ENCODE measurements around the gene SPEF2.

SPEF2 gene

GRCh38 chr5:35618781-35619180, 1.1 kb downstream of the SPEF2 start:
- no peak for TF ChIP-seq EZH2 (IDR thresholded peaks at IDR 0.05; ENCODE audit: borderline replicate concordance, low read length)
- TF ChIP-seq, protein P1, sequence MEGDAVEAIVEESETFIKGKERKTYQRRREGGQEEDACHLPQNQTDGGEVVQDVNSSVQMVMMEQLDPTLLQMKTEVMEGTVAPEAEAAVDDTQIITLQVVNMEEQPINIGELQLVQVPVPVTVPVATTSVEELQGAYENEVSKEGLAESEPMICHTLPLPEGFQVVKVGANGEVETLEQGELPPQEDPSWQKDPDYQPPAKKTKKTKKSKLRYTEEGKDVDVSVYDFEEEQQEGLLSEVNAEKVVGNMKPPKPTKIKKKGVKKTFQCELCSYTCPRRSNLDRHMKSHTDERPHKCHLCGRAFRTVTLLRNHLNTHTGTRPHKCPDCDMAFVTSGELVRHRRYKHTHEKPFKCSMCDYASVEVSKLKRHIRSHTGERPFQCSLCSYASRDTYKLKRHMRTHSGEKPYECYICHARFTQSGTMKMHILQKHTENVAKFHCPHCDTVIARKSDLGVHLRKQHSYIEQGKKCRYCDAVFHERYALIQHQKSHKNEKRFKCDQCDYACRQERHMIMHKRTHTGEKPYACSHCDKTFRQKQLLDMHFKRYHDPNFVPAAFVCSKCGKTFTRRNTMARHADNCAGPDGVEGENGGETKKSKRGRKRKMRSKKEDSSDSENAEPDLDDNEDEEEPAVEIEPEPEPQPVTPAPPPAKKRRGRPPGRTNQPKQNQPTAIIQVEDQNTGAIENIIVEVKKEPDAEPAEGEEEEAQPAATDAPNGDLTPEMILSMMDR (IDR thresholded peaks at IDR 0.05; ENCODE audit: low read length), result no peak
- Histone ChIP-seq H3K4me3 (ENCODE audit: low read depth, low read length, poor library complexity, severe bottlenecking) (no peak overlapping the region), H3K4me2 (ENCODE audit: low read length) (no peak overlapping the region), H3K79me2 (ENCODE audit: insufficient read depth, low read length) (no peaks in the 10 kb centered on the region), H2AFZ (ENCODE audit: low read length) (no peak overlapping the region), H3K9me3 (ENCODE audit: low read length) (no peaks in the 10 kb centered on the region), H3K4me1 (ENCODE audit: insufficient read depth, low read length, severe bottlenecking) (no peaks in the 10 kb centered on the region), H3K27me3 (ENCODE audit: insufficient read depth, low read length) (no peaks in the 10 kb centered on the region), H3K27ac (ENCODE audit: low read depth, low read length, poor library complexity, severe bottlenecking) (no peak overlapping the region), H3K36me3 (ENCODE audit: insufficient read depth, low read length) (no peaks in the 10 kb centered on the region), H3K9ac (ENCODE audit: low read length) (no peak overlapping the region), H3K9me2 (ENCODE audit: low read depth, low read length) (no peaks in the 10 kb centered on the region), H3F3A (ENCODE audit: insufficient read depth, low read length) (no peaks in the 10 kb centered on the region), H4K20me1 (ENCODE audit: insufficient read depth, low read length) (no peaks in the 10 kb centered on the region)

DNA sequence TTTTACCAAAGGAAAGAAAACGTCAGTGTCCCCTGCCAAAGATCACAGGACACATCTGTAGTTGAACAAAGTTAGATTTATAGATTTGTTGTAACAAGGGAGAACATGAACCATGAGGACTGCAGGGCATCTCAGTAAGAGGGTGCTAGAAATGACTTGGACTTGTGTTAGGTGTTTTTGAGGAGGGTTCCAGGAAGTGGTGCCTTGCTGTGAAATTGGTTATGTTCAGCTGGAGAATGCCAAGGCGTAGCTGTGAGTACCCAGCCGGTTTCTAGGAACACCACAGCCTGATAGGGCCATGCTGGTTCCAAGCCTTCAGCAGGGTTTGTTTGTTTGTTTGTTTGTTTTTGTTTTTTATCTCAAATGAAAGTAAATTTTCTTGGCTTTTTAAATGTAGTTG, 5.3 kb downstream of the SPEF2 start:
- H3K36me3 ChIP-seq (ENCODE audit: insufficient read depth, low read length), result no peaks in the 10 kb centered on the region
- no peak overlapping the region for H3K27ac ChIP-seq (ENCODE audit: low read depth, low read length, poor library complexity, severe bottlenecking)
- H3K27me3 ChIP-seq (ENCODE audit: insufficient read depth, low read length), result 0 out of 2 replicates have a peak, but pooled peaks cover 3% of the 10 kb centered on the region
- H3K4me1 ChIP-seq (ENCODE audit: insufficient read depth, low read length, severe bottlenecking), result no peaks in the 10 kb centered on the region
- H3F3A ChIP-seq (ENCODE audit: insufficient read depth, low read length), result no peaks in the 10 kb centered on the region
- no peak overlapping the region for H3K4me3 ChIP-seq (ENCODE audit: low read depth, low read length, poor library complexity, severe bottlenecking)
- H4K20me1 ChIP-seq (ENCODE audit: insufficient read depth, low read length), result no peaks in the 10 kb centered on the region
- H3K9me2 ChIP-seq (ENCODE audit: low read depth, low read length), result no peaks in the 10 kb centered on the region
- H3K9me3 ChIP-seq (ENCODE audit: low read length), result no peaks in the 10 kb centered on the region
- TF ChIP-seq, protein P1 (IDR thresholded peaks at IDR 0.05; ENCODE audit: low read length), result no peak
- no peak for TF ChIP-seq EZH2 (IDR thresholded peaks at IDR 0.05; ENCODE audit: borderline replicate concordance, low read length)
- H3K9ac ChIP-seq (ENCODE audit: low read length), result no peak overlapping the region
- no peak overlapping the region for H3K4me2 ChIP-seq (ENCODE audit: low read length)
- no peaks in the 10 kb centered on the region for H3K79me2 ChIP-seq (ENCODE audit: insufficient read depth, low read length)
- no peak overlapping the region for H2AFZ ChIP-seq (ENCODE audit: low read length)

- H3K9me2 ChIP-seq (ENCODE audit: low read depth, low read length), result no peaks in the 10 kb centered on the region
- no peak overlapping the region for H3K27ac ChIP-seq (ENCODE audit: low read depth, low read length, poor library complexity, severe bottlenecking)
- no peaks in the 10 kb centered on the region for H4K20me1 ChIP-seq (ENCODE audit: insufficient read depth, low read length)
- no peak for TF ChIP-seq EZH2 (IDR thresholded peaks at IDR 0.05; ENCODE audit: borderline replicate concordance, low read length)
- TF ChIP-seq, protein P1 (IDR thresholded peaks at IDR 0.05; ENCODE audit: low read length), result no peak
- no peaks in the 10 kb centered on the region for H3K36me3 ChIP-seq (ENCODE audit: insufficient read depth, low read length)
- H3K4me3 ChIP-seq (ENCODE audit: low read depth, low read length, poor library complexity, severe bottlenecking), result no peak overlapping the region
- H3K79me2 ChIP-seq (ENCODE audit: insufficient read depth, low read length), result no peaks in the 10 kb centered on the region
- no peak overlapping the region for H3K4me2 ChIP-seq (ENCODE audit: low read length)
- no peaks in the 10 kb centered on the region for H3K4me1 ChIP-seq (ENCODE audit: insufficient read depth, low read length, severe bottlenecking)
- no peak overlapping the region for H3K9ac ChIP-seq (ENCODE audit: low read length)
- no peaks in the 10 kb centered on the region for H3F3A ChIP-seq (ENCODE audit: insufficient read depth, low read length)
- H3K27me3 ChIP-seq (ENCODE audit: insufficient read depth, low read length), result 0 out of 2 replicates have a peak, but pooled peaks cover 3% of the 10 kb centered on the region
- H2AFZ ChIP-seq (ENCODE audit: low read length), result no peak overlapping the region
- H3K9me3 ChIP-seq (ENCODE audit: low read length), result no peaks in the 10 kb centered on the region
Observed at GRCh38 chr5:35623991-35624390, 6.3 kb downstream of the SPEF2 start.
